ENCODE results near the gene MITF.

DNA sequence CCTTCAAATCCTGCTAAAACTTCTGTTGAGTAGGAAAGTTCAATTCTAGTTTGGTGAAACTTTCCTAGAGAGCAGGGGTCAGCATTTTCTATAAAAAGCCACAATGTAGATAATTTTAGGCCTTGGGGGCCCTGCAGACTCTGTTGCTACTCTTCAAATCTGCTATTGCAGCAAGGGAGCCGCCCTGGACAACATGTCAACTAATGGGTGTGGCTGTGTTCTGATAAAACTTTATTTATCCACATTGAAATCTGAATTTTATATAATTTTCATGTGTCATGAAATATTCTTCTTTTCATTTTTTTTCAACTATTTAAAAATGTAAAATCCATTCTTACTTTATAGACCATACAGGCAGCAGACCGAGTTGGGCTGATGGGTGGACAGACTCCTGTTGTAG is 192.8 kb downstream of the MITF start:
- no peak for TF ChIP-seq BHLHE40 (IDR thresholded peaks at IDR 0.05; ENCODE audit: low read depth, low read length)
- no peak for TF ChIP-seq POLR2A (IDR thresholded peaks at IDR 0.05; ENCODE audit: low read depth, low read length)
- no peak for TF ChIP-seq CTCF (conservative IDR thresholded peaks at IDR 0.05; ENCODE audit: low read depth, low read length)
- no peak for TF ChIP-seq RCOR1 (IDR thresholded peaks at IDR 0.05; ENCODE audit: insufficient replicate concordance, low read length)
- TF ChIP-seq, protein P1, sequence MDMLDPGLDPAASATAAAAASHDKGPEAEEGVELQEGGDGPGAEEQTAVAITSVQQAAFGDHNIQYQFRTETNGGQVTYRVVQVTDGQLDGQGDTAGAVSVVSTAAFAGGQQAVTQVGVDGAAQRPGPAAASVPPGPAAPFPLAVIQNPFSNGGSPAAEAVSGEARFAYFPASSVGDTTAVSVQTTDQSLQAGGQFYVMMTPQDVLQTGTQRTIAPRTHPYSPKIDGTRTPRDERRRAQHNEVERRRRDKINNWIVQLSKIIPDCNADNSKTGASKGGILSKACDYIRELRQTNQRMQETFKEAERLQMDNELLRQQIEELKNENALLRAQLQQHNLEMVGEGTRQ (IDR thresholded peaks at IDR 0.05; ENCODE audit: low read depth, low read length) = no peak
- TF ChIP-seq MAFK (IDR thresholded peaks at IDR 0.05; ENCODE audit: low read depth, low read length) = no peak
- TF ChIP-seq FOS (IDR thresholded peaks at IDR 0.05; ENCODE audit: low read depth, low read length) = no peak
- no peak for TF ChIP-seq MXI1 (IDR thresholded peaks at IDR 0.05; ENCODE audit: borderline replicate concordance, low read depth, low read length)
- TF ChIP-seq RAD21 (IDR thresholded peaks at IDR 0.05; ENCODE audit: low read length) = no peak
- TF ChIP-seq CEBPB (IDR thresholded peaks at IDR 0.05; ENCODE audit: low read depth, low read length) = no peak
- no peak for TF ChIP-seq RFX5 (IDR thresholded peaks at IDR 0.05; ENCODE audit: low read depth, low read length)
- TF ChIP-seq SMC3 (IDR thresholded peaks at IDR 0.05; ENCODE audit: low read depth, low read length) = no peak

Measured in IMR-90 (cell line).